ENCODE measurements around the gene TTC21A.

Gene TTC21A

GRCh38 chr3:39121621-39122020 lies 14.1 kb downstream of the TTC21A start:
- no peak for FAIRE-seq

GRCh38 chr3:39122813-39123212 lies 15.3 kb downstream of the TTC21A start:
- FAIRE-seq = no peak

GRCh38 chr3:39124876-39125840 lies 17.7 kb downstream of the TTC21A start:
- FAIRE-seq = no peak

- no peak for FAIRE-seq
Observed at GRCh38 chr3:39125841-39126500, 18.5 kb downstream of the TTC21A start.

GRCh38 chr3:39126532-39127071 lies 19.1 kb downstream of the TTC21A start:
- no peak for FAIRE-seq

- no peak for FAIRE-seq
Observed at GRCh38 chr3:39127269-39127907, 19.9 kb downstream of the TTC21A start.

GRCh38 chr3:39127908-39128304 lies 20.4 kb downstream of the TTC21A start:
- no peak for FAIRE-seq

GRCh38 chr3:39128951-39129350 lies 21.5 kb downstream of the TTC21A start:
- no peak for FAIRE-seq

- FAIRE-seq = no peak
Observed at GRCh38 chr3:39130026-39130425, 22.5 kb downstream of the TTC21A start.

- no peak for FAIRE-seq
Observed at GRCh38 chr3:39130693-39131265, 23.3 kb downstream of the TTC21A start.

GRCh38 chr3:39132096-39133092 lies 24.9 kb downstream of the TTC21A start:
- no peak for FAIRE-seq

GRCh38 chr3:39133093-39133490 lies 25.6 kb downstream of the TTC21A start:
- no peak for FAIRE-seq

- no peak for FAIRE-seq
Observed at GRCh38 chr3:39133822-39134221, 26.3 kb downstream of the TTC21A start.

- no peak for FAIRE-seq
Observed at GRCh38 chr3:39134305-39134704, 26.8 kb downstream of the TTC21A start.

GRCh38 chr3:39135170-39135805 lies 27.8 kb downstream of the TTC21A start:
- FAIRE-seq = no peak

GRCh38 chr3:39136533-39137434 lies 29.3 kb downstream of the TTC21A start:
- no peak for FAIRE-seq

GRCh38 chr3:39137435-39137936 lies 30.0 kb downstream of the TTC21A start:
- no peak for FAIRE-seq

- no peak for FAIRE-seq
Observed at GRCh38 chr3:39137991-39138803, 30.7 kb downstream of the TTC21A start.
